Erythroblast (primary cell): ENCODE results near the gene SCN9A.

Experiments used
- GATA1 ChIP-seq: IDR thresholded peaks from 2 replicates; pipeline ENCODE4 v1.6.1; 2011; ENCODE audit warnings: low read depth, mild to moderate bottlenecking, control low read depth, low read length, moderate library complexity
- POLR2A ChIP-seq: IDR thresholded peaks from 2 replicates; pipeline ENCODE4 v1.6.1; 2011; ENCODE audit warnings: mild to moderate bottlenecking, low read length

DNA sequence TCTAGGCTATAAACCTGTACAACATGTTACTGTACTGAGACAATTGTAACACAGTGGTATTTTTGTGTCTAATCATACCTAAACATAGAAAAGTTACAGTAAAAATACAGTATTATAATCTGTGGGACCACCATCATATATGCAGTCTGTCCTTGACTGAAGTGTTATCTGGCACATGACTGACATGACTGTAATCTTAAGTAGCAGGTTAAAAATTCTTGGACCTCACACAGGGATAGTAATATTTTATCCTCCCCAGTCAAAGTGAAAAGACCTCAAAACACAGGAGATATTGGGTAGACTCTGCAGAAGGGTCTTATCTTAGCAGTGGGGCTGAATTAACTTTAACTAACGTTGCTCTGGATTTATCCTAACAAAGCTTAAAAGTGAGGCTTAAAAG lies 4.9 kb upstream of the SCN9A start:
- TF ChIP-seq POLR2A (no peak), GATA1 (no peak)
